ENCODE data around the gene TENT5A. TPM values are rescaled to one million over a fixed set of nuclear protein-coding genes. Genes with fewer than 3 reads are reported as not detected.

TENT5A gene
- total RNA-seq, 1 experiment from 2014 or later = 2.0 TPM

- no peaks in the 10 kb centered on the region for H3K36me3 ChIP-seq (ENCODE audit: low read depth)
- no peak overlapping the region for H2AFZ ChIP-seq
- H3K4me2 ChIP-seq = no peak overlapping the region
- no peaks in the 10 kb centered on the region for H3K79me2 ChIP-seq (ENCODE audit: low read depth)
- no peaks in the 10 kb centered on the region for H3K9me3 ChIP-seq (ENCODE audit: insufficient read depth, low read depth)
- no TSS peak for BruUV-seq (replicated peaks)
- TF ChIP-seq CTCF (conservative IDR thresholded peaks at IDR 0.05) = no peak
- TF ChIP-seq EZH2 (IDR thresholded peaks at IDR 0.05; ENCODE audit: low read depth) = no peak
- H3K9me2 ChIP-seq (ENCODE audit: insufficient read depth) = no peaks in the 10 kb centered on the region
- intact Hi-C loops (cut with micrococcal nuclease; ENCODE audit: unreplicated experiment) = no loop called here
- ChIA-PET CTCF (no interaction called here), POLR2A (ENCODE audit: unreplicated experiment) (no interaction called here)
- H3K4me1 ChIP-seq (replicated peaks; ENCODE audit: insufficient read depth) = no peaks in the 10 kb centered on the region
- DNase-seq = no peak
- H3K27ac ChIP-seq = no peak overlapping the region
- H3K27me3 ChIP-seq (ENCODE audit: insufficient read depth, low read depth) = no peaks in the 10 kb centered on the region
- H4K20me1 ChIP-seq (ENCODE audit: insufficient read depth) = no peaks in the 10 kb centered on the region
- H3F3A ChIP-seq (ENCODE audit: insufficient read depth, low read depth) = no peaks in the 10 kb centered on the region
- H3K4me3 ChIP-seq = no peak overlapping the region
These were observed 32.1 kb downstream of the TENT5A start for GRCh38 chr6:81720427-81720826.

GRCh38 chr6:81718126-81718525, 34.4 kb downstream of the TENT5A start:
- Histone ChIP-seq H3K4me3 (no peak overlapping the region), H3K9me2 (ENCODE audit: insufficient read depth) (no peaks in the 10 kb centered on the region), H3K4me1 (replicated peaks; ENCODE audit: insufficient read depth) (no peaks in the 10 kb centered on the region), H3F3A (ENCODE audit: insufficient read depth, low read depth) (no peaks in the 10 kb centered on the region), H3K9me3 (ENCODE audit: insufficient read depth, low read depth) (no peaks in the 10 kb centered on the region), H3K36me3 (ENCODE audit: low read depth) (no peaks in the 10 kb centered on the region), H3K79me2 (ENCODE audit: low read depth) (no peaks in the 10 kb centered on the region), H3K27ac (no peak overlapping the region), H2AFZ (no peak overlapping the region), H3K4me2 (no peak overlapping the region), H3K27me3 (ENCODE audit: insufficient read depth, low read depth) (no peaks in the 10 kb centered on the region), H4K20me1 (ENCODE audit: insufficient read depth) (no peaks in the 10 kb centered on the region)
- no peak for DNase-seq
- ChIA-PET POLR2A (ENCODE audit: unreplicated experiment) (no interaction called here), CTCF (no interaction called here)
- TF ChIP-seq EZH2 (IDR thresholded peaks at IDR 0.05; ENCODE audit: low read depth) (no peak), CTCF (conservative IDR thresholded peaks at IDR 0.05) (no peak)
- no TSS peak for BruUV-seq (replicated peaks)
- intact Hi-C loops (cut with micrococcal nuclease; ENCODE audit: unreplicated experiment) = no loop called here

DNA sequence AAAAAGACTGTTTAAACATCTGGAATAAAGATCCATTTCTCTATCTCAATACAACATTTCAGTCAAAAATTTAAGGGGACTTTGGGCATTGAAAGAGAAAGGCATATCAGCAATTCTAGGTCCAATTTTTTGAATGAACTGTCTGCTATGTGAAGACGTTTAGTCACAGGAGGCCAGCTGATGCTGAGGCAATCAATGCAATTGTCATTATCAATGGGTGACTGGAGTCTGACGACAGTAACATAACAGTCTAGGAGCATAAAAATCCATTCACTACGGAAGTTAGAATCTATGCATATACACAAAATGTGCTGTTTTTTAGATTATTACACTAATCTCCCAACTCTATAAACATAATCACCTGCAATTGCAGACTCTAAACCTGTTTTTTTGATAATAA, 37.8 kb downstream of the TENT5A start:
- Histone ChIP-seq H3K79me2 (ENCODE audit: low read depth) (no peaks in the 10 kb centered on the region), H3F3A (ENCODE audit: insufficient read depth, low read depth) (no peaks in the 10 kb centered on the region), H3K9me2 (ENCODE audit: insufficient read depth) (no peaks in the 10 kb centered on the region), H3K4me1 (replicated peaks; ENCODE audit: insufficient read depth) (no peaks in the 10 kb centered on the region), H3K4me2 (no peak overlapping the region), H3K9me3 (ENCODE audit: insufficient read depth, low read depth) (no peaks in the 10 kb centered on the region), H3K27ac (no peak overlapping the region), H2AFZ (no peak overlapping the region), H3K36me3 (ENCODE audit: low read depth) (no peaks in the 10 kb centered on the region), H4K20me1 (ENCODE audit: insufficient read depth) (no peaks in the 10 kb centered on the region), H3K27me3 (ENCODE audit: insufficient read depth, low read depth) (no peaks in the 10 kb centered on the region), H3K4me3 (no peak overlapping the region)
- TF ChIP-seq EZH2 (IDR thresholded peaks at IDR 0.05; ENCODE audit: low read depth) (no peak), CTCF (conservative IDR thresholded peaks at IDR 0.05) (no peak)
- intact Hi-C loops (cut with micrococcal nuclease; ENCODE audit: unreplicated experiment) = no loop called here
- no TSS peak for BruUV-seq (replicated peaks)
- ChIA-PET POLR2A (ENCODE audit: unreplicated experiment) (no interaction called here), CTCF (no interaction called here)
- no peak for DNase-seq

Measured in PC-9 (cell line).